ENCODE results near the gene FRMD4B. TPM values are rescaled to one million over a fixed set of nuclear protein-coding genes. Genes with fewer than 3 reads are reported as not detected.

The FRMD4B gene
- total and polyA plus RNA-seq, 10 of the 15 experiments (the other 5 are each of a cell fraction or from before 2014, with no cell fraction given), result 3.9 to 11.4 (median 8.0) TPM

- peak; percentile 43; the same call in 1 of the 2 replicates for TF ChIP-seq RB1 (IDR thresholded peaks at IDR 0.05; ENCODE audit: borderline replicate concordance)
- peak; percentile 88 for TF ChIP-seq SMC3 (IDR thresholded peaks at IDR 0.05; ENCODE audit: borderline replicate concordance, low read length)
- TF ChIP-seq SMARCA5 (IDR thresholded peaks at IDR 0.05), result peak; percentile 55; the same call in 1 of the 2 replicates
- peak; percentile 44; the same call in 1 of the 2 replicates for TF ChIP-seq IRF4 (IDR thresholded peaks at IDR 0.05; ENCODE audit: low read depth, low read length)
- TF ChIP-seq NBN (IDR thresholded peaks at IDR 0.05), result peak; percentile 76; the same call in 1 of the 2 replicates
- TF ChIP-seq ATF3 (IDR thresholded peaks at IDR 0.05; ENCODE audit: borderline replicate concordance, extremely low read depth, low read depth, low read length), result no peak
- peak; percentile 93; the same call in 1 of the 2 replicates for TF ChIP-seq HDGF (IDR thresholded peaks at IDR 0.05)
- peak; percentile 42; the same call in 1 of the 2 replicates for TF ChIP-seq YBX1 (IDR thresholded peaks at IDR 0.05)
- TF ChIP-seq EP300 (IDR thresholded peaks at IDR 0.05; ENCODE audit: borderline replicate concordance in 1 of 2, control insufficient read depth in 1 of 2, low read depth in 2 of 2, low read length in 2 of 2), result no peak
- TF ChIP-seq NFYA (IDR thresholded peaks at IDR 0.05; ENCODE audit: borderline replicate concordance, low read depth, low read length), result no peak
- TF ChIP-seq NR2C2 (IDR thresholded peaks at IDR 0.05; ENCODE audit: borderline replicate concordance, control insufficient read depth, insufficient read length, low read depth), result no peak
- peak; percentile 55; the same call in 1 of the 2 replicates for TF ChIP-seq PKNOX1 (IDR thresholded peaks at IDR 0.05)
- TF ChIP-seq CTCF (IDR thresholded peaks at IDR 0.05 in 2 of 3, conservative IDR thresholded peaks at IDR 0.05 in 1 of 3; ENCODE audit: control insufficient read depth in 2 of 3, extremely low read depth in 1 of 3, insufficient read depth in 1 of 3, low read depth in 3 of 3, low read length in 3 of 3), result peak; percentile 85 to 92 (median 86)
- no peak for TF ChIP-seq CREB1 (IDR thresholded peaks at IDR 0.05; ENCODE audit: low read depth)
Observed at GRCh38 chr3:69410301-69410700, 24.4 kb upstream of the FRMD4B start (continued).
